HG03095 (cell line): ENCODE results near the gene PDAP1.
"Not testable (repeated sequence)": the region's sequence is repeated elsewhere in the genome, so short reads cannot be mapped to it uniquely, and the experiment has no call there.

Source experiments
- ATAC-seq: cut with Tn5 transposase; IDR thresholded peaks from one replicate; pipeline ENCODE4 v1.9.1; 2021; ENCODE audit warnings: moderate library complexity; ENCODE audit not compliant: unreplicated experiment

PDAP1 gene

GRCh38 chr7:99355098-99355497 lies 53.3 kb downstream of the PDAP1 start:
- ATAC-seq = no peak

- ATAC-seq = no peak
These were observed 56.1 kb downstream of the PDAP1 start for GRCh38 chr7:99352247-99352646.

GRCh38 chr7:99350641-99351040 lies 57.8 kb downstream of the PDAP1 start:
- ATAC-seq = not testable (repeated sequence)
